K562 (cell line): ENCODE measurements around the gene PIP4K2C.

ENCODE experiments used
- BCL6 ChIP-seq: fragments of 250-450 bp; sonication (Bioruptor Pico); IDR thresholded peaks from 2 replicates; pipeline ENCODE4 v1.4.0; 2020
- CTCF ChIP-seq, 3 experiments: IDR thresholded peaks in 2 of 3; conservative IDR thresholded peaks in 1 of 3; 2 replicates each; pipeline ENCODE4 v1.5.1; 2011 to 2012; ENCODE audit warnings: low read length in 3 of 3, mild to moderate bottlenecking in 3 of 3, control low read depth in 2 of 3, improper control_type of control experiment in 1 of 3, inconsistent platforms in 1 of 3, low read depth in 1 of 3, mixed read lengths in 1 of 3, moderate library complexity in 1 of 3; ENCODE audit not compliant: insufficient read depth in 2 of 3
- EZH2 ChIP-seq: IDR thresholded peaks from 2 replicates; pipeline ENCODE4 v1.6.1; 2012; ENCODE audit warnings: low read depth, mild to moderate bottlenecking, inconsistent platforms, low read length, borderline replicate concordance
- KDM5B ChIP-seq: fragments of 200-600 bp; sonication (generic); IDR thresholded peaks from 2 replicates; pipeline ENCODE4 v1.6.1; 2012; ENCODE audit warnings: low read depth, mild to moderate bottlenecking, moderate library complexity, low read length, control low read depth, inconsistent platforms; ENCODE audit not compliant: insufficient replicate concordance
- NR0B1 ChIP-seq: fragments of 450-650 bp; IDR thresholded peaks from one replicate; pipeline ENCODE4 v1.6.1; 2018; ENCODE audit warnings: mild to moderate bottlenecking, moderate library complexity; ENCODE audit not compliant: partially characterized antibody
- SMC3 ChIP-seq: conservative IDR thresholded peaks from 2 replicates; pipeline ENCODE4 v1.6.1; 2011; ENCODE audit warnings: low read depth, low read length, improper control_type of control experiment; ENCODE audit not compliant: insufficient read depth
- TAF1 ChIP-seq: IDR thresholded peaks from 2 replicates; pipeline ENCODE4 v1.6.1; 2011; ENCODE audit warnings: mild to moderate bottlenecking, low read length, moderate library complexity; ENCODE audit not compliant: insufficient read depth, control insufficient read depth, severe bottlenecking; ENCODE audit errors: extremely low read depth
- ZBTB43 ChIP-seq: sonication (generic); formaldehyde crosslinking; IDR thresholded peaks from 2 replicates; pipeline ENCODE4 v1.8.0; 2023; ENCODE audit warnings: mild to moderate bottlenecking, missing genetic modification reagents
- ZNF253 ChIP-seq: fragments of 250-450 bp; sonication (Bioruptor Pico); conservative IDR thresholded peaks from 2 replicates; pipeline ENCODE4 v1.6.1; 2021; ENCODE audit warnings: mild to moderate bottlenecking
- ZNF398 ChIP-seq: fragments of 250-450 bp; sonication (Bioruptor Pico); IDR thresholded peaks from 2 replicates; pipeline ENCODE4 v1.8.0; 2021; ENCODE audit warnings: moderate library complexity, mild to moderate bottlenecking, inconsistent platforms

GRCh38 chr12:57586832-57587429 lies 4.1 kb upstream of the PIP4K2C start:
- TF ChIP-seq KDM5B = no peak
- no peak for TF ChIP-seq ZBTB43 (CRISPR knock-in tag)
- TF ChIP-seq CTCF (IDR thresholded peaks at IDR 0.05 in 2 of 3, conservative IDR thresholded peaks at IDR 0.05 in 1 of 3; ENCODE audit: insufficient read depth in 2 of 3, low read depth in 1 of 3, low read length in 3 of 3) = no peak
- TF ChIP-seq BCL6 (CRISPR knock-in tag) = no peak
- TF ChIP-seq ZNF253 (CRISPR knock-in tag) = no peak
- TF ChIP-seq ZNF398 = no peak
- TF ChIP-seq SMC3 = no peak
- TF ChIP-seq NR0B1 = no peak
- TF ChIP-seq TAF1 = no peak
- TF ChIP-seq EZH2 = no peak
